Stimulated activated CD8-positive, alpha-beta memory T cell treated with anti-CD3 and anti-CD28 coated beads, Interleukin-4, amount 100 ng/mL, for 24 hours (primary cell): ENCODE results near the gene RREB1.
A peak's percentile ranks its signal among the peaks of the same experiment; 100 is the strongest.

ENCODE experiments used
- DNase-seq: peaks from one replicate; pipeline ENCODE4 v3.0.0-alpha.2; 2020; ENCODE audit warnings: low read depth

The RREB1 gene

DNA sequence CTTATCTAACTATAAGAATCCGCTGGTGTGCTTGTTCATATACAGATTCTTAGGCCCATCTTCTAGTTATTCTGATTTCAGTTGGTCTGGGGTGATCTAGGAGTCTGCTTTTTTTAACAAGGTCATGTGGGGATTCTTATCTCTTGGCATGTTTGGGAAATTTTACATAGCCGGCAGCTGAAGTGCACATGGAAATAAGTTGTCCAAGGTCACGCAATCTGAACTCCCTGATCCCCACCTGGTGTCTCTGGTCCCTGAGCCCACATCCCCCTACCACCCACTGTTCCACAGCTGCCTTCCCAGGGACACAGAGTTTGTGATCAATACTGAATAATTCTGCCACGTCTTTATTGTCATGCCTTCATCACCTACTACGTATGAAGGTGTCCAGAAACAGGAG, 114.4 kb downstream of the RREB1 start:
- DNase-seq: no peak

DNA sequence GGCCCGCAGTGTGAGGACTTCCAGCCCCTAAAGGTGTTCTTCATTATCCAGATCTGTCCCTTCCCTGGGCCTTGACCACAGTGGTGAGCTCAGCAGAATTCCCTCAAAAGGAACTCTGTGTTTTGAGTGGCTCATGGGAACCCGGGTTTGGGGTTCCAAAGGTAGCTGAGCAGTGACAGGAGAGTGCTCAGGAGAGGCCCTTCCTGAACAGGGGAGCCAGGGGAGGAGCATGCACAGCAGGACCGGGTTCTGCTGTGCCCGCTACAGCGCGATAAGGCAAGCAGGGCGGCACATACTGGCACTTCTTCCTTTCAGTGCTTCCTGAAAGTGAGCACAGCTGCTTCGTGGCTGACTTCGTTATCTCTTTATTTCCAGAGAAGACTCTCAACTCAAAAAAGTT, 117.0 kb downstream of the RREB1 start:
- DNase-seq: no peak

DNA sequence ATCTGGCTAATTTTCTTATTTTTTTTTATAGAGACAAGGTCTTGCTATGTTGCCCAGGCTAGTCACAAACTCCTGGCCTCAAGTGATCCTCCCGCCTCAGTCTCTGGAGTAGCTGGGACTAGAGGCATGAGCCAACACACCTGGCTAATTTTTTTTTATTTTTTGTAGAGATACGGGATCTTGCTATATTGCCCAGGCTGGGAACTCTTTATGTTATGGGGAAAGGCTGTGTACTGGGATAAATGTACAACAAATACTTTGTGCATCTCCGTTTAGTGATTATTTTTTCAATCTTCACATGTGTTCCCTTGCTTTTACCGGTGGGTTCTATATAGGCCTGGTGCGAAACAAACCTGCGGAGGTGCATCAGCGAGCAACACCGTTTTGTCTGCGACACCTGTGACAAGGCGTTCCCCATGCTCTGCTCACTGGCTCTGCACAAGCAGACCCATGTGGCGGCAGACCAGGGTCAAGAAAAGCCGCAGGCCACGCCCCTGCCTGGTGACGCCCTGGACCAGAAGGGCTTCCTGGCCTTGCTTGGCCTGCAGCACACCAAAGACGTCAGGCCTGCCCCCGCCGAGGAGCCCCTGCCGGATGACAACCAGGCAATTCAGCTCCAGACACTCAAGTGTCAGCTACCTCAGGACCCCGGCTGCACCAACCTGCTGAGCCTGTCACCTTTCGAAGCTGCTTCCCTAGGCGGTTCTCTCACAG, 121.1 kb downstream of the RREB1 start:
- no peak for DNase-seq

DNA sequence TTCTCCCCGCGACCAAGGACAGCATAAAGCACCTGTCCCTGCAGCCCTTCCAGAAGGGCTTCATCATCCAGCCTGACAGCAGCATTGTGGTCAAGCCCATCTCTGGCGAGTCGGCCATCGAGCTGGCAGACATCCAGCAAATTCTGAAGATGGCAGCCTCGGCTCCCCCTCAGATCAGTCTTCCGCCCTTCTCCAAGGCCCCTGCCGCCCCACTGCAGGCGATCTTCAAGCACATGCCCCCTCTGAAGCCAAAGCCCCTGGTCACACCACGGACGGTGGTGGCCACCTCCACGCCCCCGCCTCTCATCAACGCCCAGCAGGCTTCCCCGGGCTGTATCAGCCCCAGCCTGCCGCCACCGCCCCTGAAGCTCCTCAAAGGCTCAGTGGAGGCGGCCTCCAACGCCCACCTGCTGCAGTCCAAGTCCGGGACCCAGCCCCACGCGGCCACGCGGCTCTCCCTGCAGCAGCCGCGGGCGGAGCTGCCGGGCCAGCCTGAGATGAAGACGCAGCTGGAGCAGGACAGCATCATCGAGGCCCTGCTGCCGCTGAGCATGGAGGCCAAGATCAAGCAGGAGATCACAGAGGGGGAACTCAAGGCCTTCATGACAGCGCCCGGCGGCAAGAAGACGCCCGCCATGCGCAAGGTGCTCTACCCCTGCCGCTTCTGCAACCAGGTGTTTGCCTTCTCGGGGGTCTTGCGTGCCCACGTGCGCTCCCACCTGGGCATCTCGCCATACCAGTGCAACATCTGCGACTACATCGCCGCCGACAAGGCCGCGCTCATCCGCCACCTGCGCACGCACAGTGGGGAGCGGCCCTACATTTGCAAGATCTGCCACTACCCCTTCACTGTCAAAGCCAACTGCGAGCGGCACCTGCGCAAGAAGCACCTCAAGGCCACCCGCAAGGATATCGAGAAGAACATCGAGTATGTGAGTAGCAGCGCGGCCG, 121.9 kb downstream of the RREB1 start:
- no peak for DNase-seq

DNA sequence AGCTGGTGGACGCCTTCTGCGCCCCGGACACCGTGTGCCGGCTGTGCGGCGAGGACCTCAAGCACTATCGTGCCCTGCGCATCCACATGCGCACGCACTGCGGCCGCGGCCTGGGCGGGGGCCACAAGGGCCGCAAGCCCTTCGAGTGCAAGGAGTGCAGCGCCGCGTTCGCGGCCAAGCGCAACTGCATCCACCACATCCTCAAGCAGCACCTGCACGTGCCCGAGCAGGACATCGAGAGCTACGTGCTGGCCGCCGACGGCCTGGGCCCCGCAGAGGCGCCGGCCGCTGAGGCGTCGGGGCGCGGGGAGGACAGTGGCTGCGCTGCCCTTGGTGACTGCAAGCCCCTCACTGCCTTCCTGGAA, 122.5 kb downstream of the RREB1 start:
- DNase-seq: no peak

DNA sequence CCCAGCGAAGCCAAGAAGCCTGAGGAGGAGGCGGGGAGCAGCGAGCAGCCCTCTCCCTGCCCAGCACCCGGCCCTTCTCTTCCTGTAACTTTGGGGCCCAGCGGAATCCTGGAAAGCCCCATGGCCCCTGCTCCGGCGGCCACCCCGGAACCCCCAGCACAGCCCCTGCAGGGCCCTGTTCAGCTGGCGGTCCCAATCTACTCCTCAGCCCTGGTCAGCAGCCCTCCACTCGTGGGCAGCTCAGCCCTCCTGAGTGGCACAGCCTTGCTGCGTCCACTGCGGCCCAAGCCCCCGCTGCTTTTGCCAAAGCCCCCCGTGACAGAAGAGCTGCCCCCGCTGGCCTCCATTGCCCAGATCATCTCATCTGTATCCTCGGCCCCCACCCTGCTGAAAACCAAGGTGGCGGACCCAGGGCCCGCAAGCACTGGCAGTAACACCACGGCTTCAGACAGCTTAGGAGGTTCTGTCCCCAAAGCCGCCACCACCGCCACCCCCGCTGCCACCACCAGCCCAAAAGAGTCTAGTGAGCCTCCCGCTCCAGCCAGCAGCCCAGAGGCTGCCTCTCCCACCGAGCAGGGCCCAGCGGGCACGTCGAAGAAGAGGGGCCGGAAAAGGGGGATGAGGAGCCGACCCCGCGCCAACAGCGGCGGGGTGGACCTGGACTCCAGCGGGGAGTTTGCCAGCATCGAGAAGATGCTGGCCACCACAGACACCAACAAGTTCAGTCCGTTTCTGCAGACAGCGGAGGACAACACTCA, 123.4 kb downstream of the RREB1 start:
- no peak for DNase-seq

DNA sequence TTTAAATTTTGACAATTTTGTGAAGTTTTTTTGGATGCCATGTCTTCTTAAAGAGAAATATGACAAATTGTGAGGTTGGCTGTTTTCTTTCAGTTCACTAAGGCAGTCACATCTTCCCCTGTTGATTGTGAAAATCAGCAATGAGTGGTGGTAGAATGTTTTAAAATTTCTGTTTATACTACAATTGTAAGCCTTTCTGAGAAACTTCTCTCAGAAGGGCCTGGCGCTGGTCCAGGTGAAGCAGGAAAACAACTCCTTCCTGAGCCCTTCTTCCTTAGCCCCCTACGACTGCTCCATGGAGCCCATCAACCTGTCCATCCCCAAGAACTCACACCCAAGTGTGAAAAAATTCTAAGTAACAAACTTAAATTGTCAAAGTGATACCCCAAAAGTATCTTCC, 124.6 kb downstream of the RREB1 start:
- DNase-seq: no peak

DNA sequence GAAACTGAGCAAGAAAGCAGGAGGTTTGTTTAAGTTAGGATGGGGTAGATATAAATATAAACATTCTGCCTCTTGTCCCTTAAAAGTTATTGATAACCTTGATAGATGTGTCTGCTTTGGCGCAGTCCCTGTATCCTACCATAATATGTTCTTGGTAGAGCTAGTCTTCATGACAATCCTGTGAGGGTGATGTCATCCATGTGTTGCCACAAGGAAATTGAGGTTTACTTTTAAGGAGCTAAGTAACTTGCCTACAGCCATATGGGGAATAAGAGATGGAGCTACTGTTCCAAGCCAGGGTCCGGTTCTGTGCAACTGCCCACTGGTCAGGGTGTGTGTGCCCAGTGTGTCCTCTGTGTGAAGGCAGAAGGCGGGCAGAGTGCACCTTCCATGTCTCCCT, 126.8 kb downstream of the RREB1 start:
- DNase-seq: no peak

DNA sequence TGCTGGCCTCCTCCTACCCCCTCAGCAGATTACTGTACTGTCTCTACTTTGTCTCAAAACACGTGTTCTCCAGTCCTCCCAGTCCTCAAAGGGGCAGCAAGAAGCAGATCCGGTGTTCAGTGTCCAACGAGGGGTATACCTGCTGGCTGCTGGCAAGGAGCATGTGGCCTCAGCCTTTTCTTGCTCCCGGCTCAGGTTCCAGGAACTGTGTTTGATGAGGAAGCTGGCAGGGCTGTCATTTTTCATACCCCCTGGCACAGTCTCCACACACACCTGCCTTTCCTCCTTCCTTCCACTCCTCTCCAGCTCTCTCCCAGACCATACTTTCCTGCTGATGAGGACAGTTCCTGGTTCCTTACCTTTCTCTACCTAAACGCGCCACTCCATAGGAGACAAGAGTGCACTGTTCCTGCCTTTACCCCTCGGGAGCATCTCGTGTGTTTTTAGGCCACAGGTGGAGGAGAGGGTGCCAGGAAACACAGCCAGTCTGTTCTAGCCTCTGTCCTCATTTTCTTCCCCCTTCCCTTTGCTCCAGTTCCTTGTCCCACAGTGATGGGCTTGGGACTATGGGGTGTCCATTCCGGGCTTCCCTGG, 128.0 kb downstream of the RREB1 start:
- no peak for DNase-seq

DNA sequence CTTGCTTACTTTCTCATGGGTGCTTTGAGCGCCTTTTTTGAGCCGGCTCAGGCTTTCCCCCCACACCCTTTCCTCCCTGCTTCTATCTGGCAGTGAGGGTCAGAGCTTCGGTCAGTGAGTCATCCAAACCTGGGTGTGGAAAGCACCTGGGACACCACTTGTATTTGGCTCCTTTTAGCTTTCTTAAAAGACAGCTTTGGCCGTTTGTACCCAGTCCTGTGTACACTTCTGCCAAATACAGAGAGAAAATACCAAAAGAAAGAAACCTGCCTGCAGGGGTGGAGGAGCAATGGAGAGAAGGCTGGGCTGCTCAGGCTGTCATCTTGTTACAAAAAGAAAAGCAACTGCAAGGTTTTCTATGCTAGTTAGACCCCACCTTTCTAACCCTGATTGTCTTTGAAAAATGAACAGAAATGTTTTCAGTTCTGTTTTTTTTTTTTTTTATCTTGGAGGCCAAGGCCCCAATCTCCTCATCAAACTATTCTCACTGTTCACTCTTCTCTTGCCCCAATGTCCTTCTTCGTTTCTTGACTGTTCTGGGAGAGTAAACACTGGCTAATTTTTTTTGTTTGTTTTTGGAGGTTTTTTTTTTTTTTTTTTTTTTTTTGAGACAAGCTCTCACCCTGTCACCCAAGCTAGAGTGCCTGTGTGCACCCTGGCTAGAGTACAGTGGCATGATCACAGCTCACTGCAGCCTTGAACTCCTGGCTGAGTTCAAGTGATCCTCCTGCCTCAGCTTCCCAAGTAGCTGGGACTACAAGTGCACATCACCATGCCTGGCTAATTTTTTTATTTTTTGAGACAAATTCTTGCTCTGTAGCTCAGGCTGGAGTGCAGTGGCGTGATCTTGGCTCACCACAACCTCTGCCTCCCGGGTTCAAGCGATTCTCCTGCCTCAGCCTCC, 128.8 kb downstream of the RREB1 start:
- no peak for DNase-seq

DNA sequence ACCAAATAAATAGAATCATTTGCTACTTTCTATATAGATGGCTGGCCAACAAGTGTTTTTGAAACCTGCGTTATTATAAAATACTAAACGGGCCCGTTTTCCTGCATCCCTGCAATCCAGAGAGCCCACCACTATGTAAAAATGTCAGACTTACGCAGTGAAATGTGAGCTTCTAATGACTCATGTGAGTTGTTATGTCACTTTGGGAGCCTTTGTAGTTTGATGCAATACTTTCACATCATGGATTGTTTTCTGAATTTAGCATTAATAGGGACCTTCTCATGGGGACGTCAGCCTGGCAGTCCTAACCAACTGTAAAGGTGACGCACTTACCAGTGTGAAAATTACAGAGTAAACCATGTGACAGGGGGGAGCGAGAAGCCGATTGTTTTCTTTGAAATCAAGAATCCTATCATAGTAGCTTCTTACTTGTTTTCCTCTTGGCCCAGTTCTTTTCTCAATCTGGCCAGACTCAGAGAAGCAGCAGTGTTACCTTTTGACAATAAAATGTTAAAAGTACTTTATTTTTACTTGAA, 130.0 kb downstream of the RREB1 start:
- DNase-seq: no peak

DNA sequence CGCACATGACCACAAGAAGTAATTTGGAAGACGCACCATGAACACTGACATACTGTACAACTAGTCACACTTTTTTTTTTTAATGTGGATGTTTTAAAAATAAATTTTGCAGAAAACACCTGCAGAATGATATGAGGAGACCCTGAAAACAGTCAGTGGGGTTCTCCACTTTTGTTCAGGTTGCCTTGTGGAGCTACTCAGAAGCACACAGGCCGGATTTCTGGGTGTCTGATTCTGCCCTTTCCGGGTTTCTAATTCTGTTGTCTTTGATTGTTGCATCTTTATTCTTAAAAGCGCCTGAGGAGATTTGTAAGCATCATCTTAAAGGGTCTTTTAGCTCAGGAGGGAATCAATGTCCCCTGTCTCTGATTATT, 130.8 kb downstream of the RREB1 start:
- DNase-seq: no peak

DNA sequence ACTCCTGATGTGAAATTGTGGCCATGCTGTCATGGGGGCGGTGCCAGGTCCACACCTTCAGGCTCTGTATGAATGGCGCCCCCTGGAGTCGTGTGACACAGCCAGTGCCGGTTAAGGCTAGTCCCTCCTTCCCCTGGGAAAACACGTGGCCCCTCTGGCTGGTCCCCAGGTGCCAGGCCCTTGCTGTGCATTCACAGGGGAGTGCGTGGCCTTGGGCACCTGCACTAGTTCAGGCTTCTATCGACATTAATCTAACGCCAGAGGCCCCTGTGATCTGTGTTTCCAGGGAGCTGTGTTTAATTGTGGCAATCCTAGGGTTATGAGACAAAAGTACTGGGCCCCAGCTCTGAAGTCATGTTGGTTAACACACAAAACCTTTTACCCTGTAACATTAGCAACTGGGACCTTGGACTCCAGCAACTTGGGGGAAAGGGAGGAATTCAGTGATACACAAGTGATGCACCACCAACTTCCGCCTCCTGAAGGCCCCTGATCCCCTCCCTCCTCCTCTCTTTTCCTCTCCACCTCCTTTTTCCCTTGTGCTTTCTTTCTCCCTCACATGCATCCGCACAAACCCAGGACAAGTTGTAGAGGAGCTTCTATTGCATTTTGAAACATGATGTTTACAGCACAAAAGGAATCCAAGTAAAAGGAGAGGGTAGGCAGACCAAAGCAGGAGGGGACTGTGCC, 131.3 kb downstream of the RREB1 start:
- peak; percentile 66 for DNase-seq

DNA sequence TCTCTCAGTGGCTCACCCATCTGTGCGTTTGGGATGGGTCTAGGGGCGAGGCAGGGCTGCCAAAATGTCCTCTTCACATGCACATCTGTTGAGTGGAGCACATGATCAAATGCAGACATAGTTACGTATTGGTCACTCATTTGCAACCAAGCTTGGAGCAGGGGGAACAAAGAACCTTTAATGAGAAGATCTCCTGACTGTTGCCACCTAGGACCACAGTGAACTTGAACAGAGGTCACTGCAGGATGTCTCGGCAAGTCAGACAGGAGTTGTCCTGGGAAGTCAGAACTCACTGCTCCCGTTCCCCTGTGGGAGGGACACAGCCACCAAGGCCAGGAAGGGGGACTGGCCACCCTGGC, 131.8 kb downstream of the RREB1 start:
- DNase-seq: no peak

DNA sequence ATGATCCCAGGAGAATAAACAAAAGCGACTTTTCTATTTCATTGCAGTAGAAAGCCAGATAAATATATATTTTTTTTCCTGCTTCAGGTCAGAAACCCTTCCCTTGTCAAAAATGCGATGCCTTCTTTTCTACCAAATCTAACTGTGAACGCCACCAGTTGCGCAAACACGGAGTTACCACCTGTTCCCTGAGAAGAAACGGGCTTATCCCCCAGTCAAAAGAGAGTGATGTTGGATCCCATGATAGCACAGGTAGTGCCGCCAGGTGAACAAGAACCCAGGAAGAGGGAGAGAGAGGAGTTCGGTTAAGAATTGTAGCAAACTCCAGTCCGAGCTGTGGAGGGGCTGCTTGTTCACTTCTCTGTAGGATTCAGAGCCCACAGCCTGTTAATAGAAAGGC, 132.6 kb downstream of the RREB1 start:
- no peak for DNase-seq

DNA sequence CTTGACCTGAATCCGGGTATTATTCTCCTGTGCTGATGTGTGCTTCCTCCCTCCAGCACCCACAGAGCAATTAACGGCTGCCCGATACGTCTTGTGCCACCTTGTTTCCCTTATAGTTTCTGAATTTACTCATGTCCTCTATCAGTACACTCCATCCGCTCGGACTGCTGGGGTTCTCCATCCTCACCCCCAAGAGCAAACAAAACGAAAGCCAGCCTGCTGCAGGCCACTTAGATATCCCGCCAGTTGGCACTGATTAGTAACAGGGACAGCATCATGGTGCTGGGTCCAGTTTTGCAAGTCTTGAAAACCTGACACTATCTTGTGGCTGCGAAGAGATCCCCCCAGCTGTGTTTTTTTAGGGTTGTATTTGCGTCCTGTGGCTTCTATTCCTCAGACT, 133.4 kb downstream of the RREB1 start:
- DNase-seq: no peak

DNA sequence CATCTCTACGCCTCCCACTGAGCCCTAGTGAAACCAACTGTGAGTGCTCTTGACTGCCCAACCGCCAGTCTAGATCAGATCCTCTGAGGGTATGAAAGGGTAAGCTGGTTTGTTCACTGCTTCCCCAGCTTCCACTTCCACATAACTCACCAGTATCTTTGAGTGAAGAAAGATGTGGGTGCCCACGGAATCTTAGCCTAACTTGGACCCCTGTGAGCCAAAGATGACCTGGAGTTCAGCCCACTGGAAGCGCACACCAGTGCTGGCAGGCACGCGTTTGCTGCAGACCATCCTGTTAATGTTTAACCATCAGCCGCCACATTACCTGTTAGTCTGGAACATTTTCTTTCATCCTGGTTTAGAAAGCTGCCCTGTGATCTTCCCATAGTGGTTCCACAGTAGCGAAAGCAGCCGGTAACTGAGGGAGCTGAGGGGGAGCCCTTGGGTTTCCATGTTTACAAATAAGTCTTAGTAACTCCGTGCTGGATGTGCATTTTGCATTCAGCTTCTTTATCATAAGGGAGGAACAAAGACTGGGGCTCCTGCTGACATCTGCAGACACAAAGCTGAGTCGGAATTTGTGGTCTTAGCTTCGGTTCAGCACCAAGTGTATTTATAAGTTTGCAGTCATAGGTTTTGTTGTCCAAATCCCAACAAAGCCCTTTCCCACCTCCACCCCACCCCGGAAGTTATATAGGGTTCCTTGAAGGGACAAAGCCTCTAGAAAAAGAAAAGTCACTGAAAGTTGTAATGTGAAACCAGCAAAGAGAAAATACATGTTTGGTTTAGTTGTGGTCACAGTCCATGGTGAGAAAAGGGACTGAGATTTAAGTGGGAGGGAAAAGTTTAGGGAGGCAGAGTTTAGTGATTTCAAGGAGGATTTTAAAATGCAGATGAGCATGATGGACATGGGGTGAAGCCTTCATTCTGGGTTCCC, 134.2 kb downstream of the RREB1 start:
- DNase-seq: no peak

DNA sequence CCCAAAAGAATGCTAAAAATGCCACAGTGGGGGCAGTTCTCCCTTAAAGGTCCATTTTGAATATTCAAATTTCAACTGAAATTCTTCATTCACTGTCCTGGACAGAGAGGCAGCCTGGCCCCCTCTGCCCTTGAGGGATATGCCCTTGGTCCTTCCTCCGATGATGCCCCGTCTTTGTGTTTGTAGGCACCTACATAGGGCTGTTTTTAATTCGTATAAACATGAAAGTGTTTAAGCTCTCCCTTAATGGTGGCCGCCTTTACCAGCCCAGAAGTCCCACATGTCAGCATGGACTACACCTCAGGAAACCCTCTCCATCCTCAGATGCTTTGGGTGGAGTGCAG, 135.0 kb downstream of the RREB1 start:
- no peak for DNase-seq

DNA sequence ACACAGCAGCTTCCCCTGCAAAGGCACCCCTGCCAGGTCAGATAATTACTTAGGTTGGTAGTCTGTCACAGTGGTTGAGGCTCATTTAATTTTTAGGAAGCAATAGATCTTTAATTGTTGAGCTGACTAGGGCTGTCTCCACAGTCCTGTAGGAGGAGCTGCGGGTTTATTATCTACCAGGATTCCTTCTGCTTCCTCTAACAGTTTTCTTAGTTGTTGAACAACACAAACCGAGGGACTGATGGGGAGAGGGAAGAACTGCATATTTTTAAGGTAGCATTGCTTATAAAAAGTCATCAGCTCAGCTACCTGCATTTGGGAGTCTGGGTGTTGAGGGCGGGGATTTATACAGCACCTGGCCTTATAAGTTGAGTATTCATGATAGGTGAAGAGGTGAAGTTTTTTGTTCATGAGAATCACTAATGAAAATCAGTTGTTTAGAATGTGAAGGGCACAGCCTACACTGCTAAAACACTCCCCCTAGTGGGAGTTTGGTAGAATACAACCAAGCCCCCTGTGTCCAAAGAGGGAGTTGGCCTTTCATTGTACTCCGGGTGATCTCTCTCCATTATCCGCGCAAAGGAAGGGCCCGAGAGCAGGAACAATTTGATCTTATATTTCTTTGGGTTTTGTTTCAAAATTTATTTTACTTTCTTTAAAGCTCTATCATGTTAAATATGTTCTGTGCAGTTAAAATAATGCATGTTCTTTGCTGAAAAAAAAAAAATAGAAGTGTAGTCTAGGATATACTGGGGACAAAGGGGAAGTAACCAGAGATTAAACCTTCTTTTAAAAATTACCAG, 135.6 kb downstream of the RREB1 start:
- DNase-seq: no peak
